ENCODE results near the gene ITGAL.

Gene ITGAL

DNA sequence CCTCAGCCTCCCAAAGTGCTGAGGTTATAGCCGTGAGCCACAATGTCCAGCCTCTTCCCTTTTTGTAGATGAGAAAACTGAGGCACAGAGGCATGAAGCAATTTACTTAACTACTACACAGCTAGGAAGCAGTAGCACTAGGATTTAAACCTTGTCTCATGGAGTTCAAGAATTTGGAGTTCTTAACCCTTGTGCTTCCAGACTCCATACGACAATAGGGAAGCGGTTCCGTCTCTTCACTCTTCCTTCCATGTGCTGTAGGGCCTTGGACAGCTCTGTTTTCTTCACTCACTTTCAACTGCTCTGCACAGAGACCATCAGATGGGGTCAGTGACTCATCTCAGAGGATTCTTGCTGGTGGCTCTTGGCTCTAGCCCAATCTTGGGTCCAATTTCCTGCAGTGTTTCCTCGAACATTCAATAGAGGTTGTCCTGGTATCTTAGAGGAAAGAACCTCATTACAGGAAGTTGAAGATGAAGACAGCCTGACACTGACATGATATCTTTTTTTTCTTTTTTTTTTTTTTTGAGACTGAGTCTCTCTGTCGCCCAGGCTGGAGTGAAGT, 19.3 kb downstream of the ITGAL start:
- no peak overlapping the region for H3K4me3 ChIP-seq (ENCODE audit: low read depth, low read length)
- no peak for DNase-seq (ENCODE audit: low read depth)
- TF ChIP-seq CTCF (IDR thresholded peaks at IDR 0.05; ENCODE audit: low read depth, low read length, missing control alignments), result no peak

GRCh38 chr16:30493941-30494488, 21.5 kb downstream of the ITGAL start:
- DNase-seq (ENCODE audit: low read depth), result no peak
- H3K4me3 ChIP-seq (ENCODE audit: low read depth, low read length), result no peak overlapping the region
- no peak for TF ChIP-seq CTCF (IDR thresholded peaks at IDR 0.05; ENCODE audit: low read depth, low read length, missing control alignments)

DNA sequence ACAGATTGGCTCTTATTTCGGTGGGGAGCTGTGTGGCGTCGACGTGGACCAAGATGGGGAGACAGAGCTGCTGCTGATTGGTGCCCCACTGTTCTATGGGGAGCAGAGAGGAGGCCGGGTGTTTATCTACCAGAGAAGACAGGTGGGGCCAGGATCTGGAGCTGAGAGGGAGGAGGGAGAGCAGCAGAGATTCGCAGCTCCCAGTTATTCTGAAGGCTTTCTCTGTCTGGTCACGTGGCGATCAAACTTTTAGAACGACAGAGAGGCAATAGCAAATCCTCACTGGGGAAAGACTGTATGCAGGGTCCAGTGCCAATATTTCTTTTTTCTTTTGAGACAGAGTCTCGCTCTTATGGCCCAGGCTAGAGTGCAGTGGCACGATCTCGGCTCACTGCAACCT, 22.2 kb downstream of the ITGAL start:
- TF ChIP-seq CTCF (IDR thresholded peaks at IDR 0.05; ENCODE audit: low read depth, low read length, missing control alignments), result no peak
- no peak for DNase-seq (ENCODE audit: low read depth)
- no peak overlapping the region for H3K4me3 ChIP-seq (ENCODE audit: low read depth, low read length)

GRCh38 chr16:30499284-30499683, 26.7 kb downstream of the ITGAL start:
- TF ChIP-seq CTCF (IDR thresholded peaks at IDR 0.05; ENCODE audit: low read depth, low read length, missing control alignments), result no peak
- no peak for DNase-seq (ENCODE audit: low read depth)
- H3K4me3 ChIP-seq (ENCODE audit: low read depth, low read length), result no peak overlapping the region

GRCh38 chr16:30503403-30504296, 31.1 kb downstream of the ITGAL start:
- no peak overlapping the region for H3K4me3 ChIP-seq (ENCODE audit: low read depth, low read length)
- no peak for TF ChIP-seq CTCF (IDR thresholded peaks at IDR 0.05; ENCODE audit: low read depth, low read length, missing control alignments)
- no peak for DNase-seq (ENCODE audit: low read depth)

DNA sequence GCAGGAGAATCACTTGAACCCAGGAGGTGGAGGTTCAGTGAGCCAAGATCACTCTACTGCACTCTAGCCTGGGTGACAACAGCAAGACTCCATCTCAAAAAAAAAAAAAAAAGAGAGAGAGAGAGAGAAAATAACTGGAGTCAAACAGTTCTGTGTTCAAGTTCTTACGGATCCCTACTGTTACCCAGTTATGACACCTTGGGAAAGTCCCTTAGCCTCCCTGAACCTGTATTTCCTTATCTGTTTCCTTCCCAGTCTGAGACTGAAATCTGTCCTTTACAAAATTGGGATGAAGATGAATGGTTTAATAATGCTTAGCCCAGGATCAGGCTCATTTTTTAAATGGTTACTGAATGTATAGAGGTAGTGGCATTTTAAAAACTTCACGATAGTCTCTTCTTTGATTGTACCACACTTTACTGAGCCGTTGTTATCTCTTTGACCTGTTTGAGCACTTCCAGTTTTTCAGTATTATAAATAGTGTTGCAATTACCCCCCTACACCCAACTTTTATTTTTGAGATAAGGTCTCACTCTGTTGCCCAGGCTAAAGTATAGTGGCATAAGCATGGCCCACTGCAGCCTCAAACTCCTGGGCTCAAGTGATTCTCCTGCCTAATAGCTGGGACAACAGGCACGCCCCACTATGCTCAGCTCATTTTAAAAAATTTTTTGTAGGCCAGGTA, 36.7 kb downstream of the ITGAL start:
- no peak for DNase-seq (ENCODE audit: low read depth)
- no peak overlapping the region for H3K4me3 ChIP-seq (ENCODE audit: low read depth, low read length)
- no peak for TF ChIP-seq CTCF (IDR thresholded peaks at IDR 0.05; ENCODE audit: low read depth, low read length, missing control alignments)
